GM18511 (cell line): ENCODE data around the gene CRYBG3.

Experiments
- ATAC-seq: cut with Tn5 transposase; IDR thresholded peaks from one replicate; pipeline ENCODE4 v1.9.1; 2021; ENCODE audit warnings: mild to moderate bottlenecking, moderate library complexity; ENCODE audit not compliant: unreplicated experiment

Gene CRYBG3

GRCh38 chr3:97939401-97939800, 117.6 kb downstream of the CRYBG3 start:
- no peak for ATAC-seq

- ATAC-seq: no peak
Measured at GRCh38 chr3:97940034-97940433, 118.2 kb downstream of the CRYBG3 start.

DNA sequence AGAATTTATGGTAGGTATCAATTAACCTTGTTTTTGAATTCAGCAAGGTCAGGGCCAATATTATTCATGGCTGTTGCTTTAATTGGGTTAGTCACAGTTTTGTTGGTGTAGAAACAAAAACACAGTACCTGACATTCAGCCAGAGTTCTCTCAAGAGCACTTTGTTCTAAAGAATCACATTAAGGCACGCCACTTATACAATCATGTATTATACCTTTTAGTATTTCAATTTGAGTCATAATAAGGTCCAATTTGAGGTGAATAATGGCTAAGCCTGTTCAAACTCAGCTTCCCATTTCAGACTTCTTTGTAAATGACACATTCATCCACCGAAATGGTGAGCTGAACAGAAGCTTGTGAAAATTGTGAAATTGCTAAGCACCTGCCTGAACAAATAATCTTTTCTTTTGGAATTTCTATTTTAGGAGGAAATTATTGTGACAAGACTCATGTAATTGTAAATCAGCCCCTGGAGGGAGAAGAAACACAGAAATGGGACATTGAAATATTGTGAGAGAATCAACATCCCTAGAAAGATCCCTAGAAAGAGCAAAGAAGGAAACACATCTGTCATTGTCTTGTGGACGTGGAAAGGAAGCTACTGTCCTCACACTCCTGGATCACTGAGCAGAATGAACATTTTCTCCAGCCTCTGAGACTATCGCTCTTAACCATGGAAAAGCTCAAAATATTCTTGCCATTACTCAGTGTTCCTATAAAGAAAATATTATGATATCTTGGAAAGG, 121.2 kb downstream of the CRYBG3 start:
- no peak for ATAC-seq

DNA sequence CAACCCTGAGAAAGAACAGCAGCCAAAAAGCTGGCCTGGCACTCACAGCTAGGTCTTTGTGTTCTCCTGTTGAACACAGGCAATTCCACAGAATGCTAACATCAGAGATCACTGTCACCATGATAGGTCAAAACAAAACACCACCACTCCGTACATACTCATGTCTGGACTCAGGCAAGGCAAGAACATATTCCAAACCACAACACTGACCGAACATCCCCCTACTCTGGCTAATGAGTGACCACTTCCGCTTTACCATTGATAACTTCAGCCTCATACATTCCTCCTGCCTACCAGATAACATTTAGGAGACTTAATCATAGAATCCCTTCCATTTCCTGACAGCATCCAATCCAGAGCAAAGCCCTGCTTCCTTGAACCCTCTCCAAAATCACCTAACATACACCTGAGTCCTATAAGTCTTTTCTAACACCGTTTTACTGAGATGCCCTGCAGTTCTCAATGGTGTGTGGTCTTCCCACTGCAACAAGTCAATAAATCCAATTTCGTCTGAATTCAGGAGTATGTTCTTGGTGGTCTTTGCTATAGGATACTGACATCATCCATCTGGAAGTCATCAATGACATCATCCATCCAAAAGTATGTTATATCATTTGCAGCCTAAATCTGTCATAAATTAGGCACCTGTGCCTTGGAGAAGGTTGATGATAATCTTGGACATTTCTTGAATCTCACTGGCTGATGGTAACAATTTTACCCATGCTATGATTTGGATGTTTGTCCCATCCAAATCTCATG, 126.7 kb downstream of the CRYBG3 start:
- ATAC-seq: no peak

GRCh38 chr3:97949110-97949485, 127.3 kb downstream of the CRYBG3 start:
- no peak for ATAC-seq

DNA sequence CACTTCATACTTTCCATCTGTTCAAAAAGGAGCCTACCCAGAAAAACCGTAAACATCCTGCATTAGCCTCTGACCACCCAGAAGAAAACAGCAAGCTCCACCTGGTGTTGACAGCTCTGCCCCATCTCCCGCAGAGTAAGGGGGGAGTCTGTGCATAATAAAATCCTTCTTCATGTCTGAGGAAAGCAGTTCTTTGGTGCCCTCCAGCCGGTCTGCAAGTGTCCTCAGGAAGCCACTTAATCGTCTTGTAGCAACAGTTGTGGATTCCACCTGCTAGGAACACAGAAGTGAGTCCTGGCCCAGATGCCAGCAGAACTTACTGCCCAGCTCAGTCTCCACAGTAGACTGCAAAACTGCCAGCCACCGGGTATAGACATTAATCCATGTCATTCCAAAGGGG, 127.9 kb downstream of the CRYBG3 start:
- ATAC-seq: no peak

DNA sequence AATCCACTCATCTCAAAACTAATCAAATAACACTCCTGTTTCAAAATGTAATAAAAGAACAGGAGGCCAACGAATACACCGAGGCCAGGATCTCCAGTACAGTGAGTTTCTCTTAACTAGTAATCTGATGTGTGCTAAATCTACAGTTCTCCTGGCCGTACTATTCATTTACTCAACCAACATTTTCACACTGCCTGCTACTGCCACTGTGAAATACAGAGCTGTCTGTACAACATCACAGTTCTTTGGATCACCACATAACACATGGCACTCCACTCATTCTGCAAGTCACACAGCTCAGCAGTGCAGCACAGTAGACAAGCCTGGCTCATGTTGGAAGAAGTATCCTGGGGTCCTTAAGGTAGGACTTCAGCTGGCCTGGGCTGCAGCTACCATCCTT, 128.5 kb downstream of the CRYBG3 start:
- ATAC-seq: no peak

DNA sequence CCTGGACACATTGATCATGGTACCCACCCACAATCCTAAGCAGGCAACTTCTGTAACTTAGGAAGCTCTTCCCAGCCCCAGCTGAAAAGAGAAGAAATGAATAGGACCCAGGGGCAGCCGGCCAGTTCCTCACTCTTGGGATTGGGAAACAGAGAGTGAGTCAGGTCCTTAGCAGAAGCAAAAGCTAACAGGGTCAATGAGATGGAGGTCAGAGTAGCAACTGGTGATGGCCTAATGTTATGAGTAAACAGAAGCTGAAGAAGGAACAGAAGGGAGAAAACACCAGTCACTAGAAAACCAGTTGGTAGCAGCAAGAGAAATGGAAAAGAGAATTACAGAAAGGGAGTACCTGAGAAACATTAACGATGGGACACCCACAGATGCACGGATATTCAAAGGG, 130.5 kb downstream of the CRYBG3 start:
- no peak for ATAC-seq

DNA sequence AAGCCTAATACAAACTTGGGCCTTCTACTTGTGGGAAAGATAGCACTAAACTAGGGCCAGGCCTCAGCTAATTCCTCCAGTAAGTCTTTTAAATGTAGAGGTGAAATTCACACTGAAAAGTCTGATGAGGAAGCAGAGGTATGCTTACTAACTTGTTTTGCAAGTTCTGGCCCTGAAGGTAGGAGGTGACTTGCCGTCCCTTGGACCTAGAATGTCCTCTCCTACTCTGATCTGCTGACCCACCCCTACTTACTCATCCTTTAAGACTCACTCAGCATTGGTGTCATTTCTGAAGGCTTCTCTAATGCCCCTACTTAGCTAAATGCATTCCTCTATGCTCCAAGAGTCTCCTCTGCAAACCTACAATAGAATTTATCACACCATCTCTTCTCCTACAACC, 131.1 kb downstream of the CRYBG3 start:
- no peak for ATAC-seq

GRCh38 chr3:97954228-97954827, 132.5 kb downstream of the CRYBG3 start:
- no peak for ATAC-seq

- ATAC-seq: no peak
Measured at GRCh38 chr3:97956051-97956450, 134.2 kb downstream of the CRYBG3 start.

DNA sequence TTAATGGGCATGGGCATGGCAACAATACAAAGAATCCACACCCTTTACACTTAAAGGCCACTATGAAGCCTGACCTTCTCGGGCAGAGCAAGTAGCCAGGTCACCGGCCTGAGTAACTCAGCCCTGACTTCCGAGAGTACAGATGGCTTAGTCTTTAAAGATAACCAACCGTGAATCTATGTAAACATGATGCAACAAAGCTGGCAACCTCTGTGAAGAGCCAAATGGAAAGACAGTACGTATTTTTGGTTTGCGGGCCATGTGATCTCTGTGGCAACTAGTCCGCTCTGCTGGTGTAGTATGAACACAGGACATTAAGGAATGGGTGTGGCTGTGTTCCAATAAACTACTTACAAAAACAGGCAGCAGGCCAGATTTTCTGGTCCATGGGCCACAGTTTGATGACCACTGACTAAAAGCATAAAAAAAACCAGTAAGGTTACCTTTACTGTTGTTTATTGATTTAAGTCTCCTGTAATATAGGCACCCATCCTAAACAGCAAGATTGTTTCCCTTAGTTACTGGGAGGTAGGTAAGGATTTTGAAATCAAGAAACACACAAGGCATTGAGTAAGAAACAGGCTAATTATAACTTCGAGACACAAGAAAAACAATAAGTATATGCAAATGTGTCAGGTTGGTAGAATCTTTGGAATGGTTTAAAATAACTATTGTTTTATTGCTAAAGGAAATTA, 136.0 kb downstream of the CRYBG3 start:
- ATAC-seq: no peak

DNA sequence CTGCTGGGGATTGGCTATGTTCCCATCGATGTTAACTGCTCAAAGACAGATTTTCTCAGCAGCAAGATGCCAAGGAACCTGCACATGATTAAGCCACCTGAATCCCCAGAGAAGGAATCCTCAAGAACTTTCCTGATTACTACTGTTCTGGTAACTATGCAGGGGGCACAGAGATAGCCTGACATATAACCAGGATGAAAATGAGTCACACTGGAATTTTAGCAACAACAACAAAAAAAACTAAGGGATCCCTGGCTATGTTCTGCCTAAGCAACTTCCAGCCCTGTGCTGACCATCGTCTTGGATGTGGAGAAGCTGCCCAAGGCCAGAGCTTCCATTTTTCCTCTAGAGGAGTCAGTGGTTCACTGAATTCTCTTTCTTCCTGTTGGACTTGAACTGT, 136.6 kb downstream of the CRYBG3 start:
- no peak for ATAC-seq

DNA sequence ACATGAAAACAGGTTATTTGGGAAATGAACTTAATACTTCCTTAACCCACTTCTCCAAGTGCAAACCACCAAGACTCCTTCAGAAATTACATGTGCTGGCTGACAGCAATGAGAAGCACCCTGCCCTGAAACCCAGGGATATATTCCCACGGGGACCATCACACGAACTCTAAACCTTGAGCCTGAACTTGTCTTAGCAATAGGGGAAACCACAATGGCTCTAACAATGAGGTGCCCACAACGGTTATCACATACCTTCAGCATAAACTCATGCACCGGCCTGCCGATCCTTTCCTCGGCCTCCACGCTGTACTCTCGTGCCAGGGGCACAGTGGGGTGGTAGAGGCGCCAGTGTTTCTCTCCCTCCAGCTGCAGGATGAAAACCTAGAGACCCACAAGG, 137.0 kb downstream of the CRYBG3 start:
- ATAC-seq: no peak

- ATAC-seq: no peak
Measured at GRCh38 chr3:97959872-97960271, 138.1 kb downstream of the CRYBG3 start.

DNA sequence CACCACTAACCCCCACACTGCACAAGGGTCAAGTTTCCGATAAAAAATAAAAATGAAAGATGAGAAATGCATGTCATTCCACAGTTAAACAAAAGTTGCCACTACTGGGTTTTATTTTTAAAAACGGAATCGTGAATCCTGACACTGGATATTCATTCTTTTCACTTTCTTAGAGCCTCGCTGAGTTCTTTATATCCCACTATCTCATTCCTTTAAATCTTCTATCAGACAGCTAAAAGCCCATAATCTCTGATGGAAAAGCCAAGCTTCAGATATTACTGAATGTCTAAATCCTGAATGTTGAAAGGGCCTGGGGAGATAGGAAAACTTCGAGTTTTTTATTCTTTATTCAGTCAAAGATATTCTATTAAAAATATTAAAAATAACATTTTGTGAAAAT, 138.7 kb downstream of the CRYBG3 start:
- ATAC-seq: no peak

DNA sequence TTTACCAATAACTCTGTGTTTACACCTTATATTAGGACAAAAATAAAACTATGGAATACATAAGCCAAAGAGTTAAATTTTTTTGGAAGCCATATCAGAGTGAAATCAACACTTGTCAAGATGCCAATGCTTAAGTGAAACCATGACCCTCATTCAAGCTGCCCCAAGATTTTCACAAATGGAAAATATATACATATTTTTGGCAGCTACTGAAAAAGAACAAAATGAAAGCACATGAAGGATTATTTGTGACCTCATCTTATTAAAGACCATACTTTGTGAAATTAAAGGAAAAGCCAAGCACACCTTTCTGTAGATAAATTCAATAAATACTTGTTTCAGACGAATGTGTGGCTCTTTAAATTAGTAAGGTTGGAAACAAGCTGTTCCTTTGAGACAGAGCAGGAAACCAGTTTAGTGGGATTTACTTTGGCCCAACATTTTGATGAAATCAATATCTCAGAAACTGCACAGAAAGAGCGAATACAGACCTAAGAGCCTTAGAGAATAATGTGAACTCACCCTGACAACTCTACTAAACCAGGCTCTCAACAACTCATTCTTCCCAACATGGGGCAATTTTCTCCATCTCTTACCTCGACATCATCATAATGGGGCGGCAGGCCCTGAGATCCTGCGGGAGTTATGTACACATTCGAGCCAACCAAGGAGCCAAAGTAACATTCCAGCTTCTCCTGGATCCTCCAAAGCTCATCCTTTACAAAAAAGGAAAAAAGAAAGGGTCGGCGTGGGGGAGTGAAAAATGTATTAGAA, 139.4 kb downstream of the CRYBG3 start:
- ATAC-seq: no peak

GRCh38 chr3:97967966-97968365, 146.2 kb downstream of the CRYBG3 start:
- ATAC-seq: no peak

- no peak for ATAC-seq
Measured at GRCh38 chr3:97968376-97968775, 146.6 kb downstream of the CRYBG3 start.

DNA sequence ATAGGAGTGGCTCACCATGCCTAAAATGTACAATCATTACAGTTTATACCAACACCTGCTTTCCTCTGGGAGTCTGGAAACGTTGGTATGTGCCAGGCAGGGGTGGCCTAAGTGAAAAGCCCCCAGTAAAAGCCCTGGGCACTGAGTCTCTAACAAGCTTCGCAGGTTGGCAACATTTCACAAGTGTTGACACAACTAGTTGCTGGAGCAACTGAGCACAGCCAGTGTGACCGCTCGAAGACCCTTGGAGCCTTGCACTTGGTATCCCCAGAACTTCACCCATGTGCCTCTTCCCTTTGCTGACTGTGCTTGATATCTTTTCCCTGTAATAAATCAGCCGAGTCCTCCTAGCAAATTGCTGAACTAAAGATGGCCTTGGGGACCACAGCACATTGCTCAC, 147.7 kb downstream of the CRYBG3 start:
- ATAC-seq: no peak

DNA sequence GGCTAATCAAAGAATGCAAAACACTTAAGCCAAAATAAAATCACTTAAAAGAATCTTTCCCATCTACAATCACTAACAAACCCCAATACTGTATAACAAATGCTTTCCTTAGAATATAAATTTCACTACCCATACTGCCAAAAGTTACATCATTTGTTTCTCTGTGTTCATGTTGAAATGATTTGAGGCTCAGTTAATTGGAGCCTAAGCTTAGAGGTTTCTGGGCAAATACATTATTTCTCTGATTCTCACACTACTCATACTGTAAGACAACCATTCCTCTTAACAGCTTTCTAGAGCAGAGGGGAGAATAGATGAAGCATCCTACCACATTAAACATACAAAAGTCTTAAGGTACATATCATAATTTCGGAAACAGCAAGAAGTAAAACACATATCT, 148.3 kb downstream of the CRYBG3 start:
- ATAC-seq: no peak
